B cell (primary cell): ENCODE data around the gene NCL. TPM values are rescaled to one million over a fixed set of nuclear protein-coding genes. Genes with fewer than 3 reads are reported as not detected.

Experiments used
- ATAC-seq: fragments of 200-7000 bp; cut with Tn5 transposase; one replicate; pipeline ENCODE4 v1.10.0; 2021; ENCODE audit warnings: low read depth, mild to moderate bottlenecking, moderate number of reproducible peaks, moderate library complexity
- CTCF ChIA-PET: fragments of 350-600 bp; sonication (Branson Sonifier 250); formaldehyde crosslinking; loops from one replicate; lab custom pipeline; 2021; ENCODE audit warnings: antibody characterized with exemption, inconsistent platforms; lab: Charles Lee
- POLR2A ChIA-PET: fragments of 350-600 bp; sonication (Branson Sonifier 250); formaldehyde crosslinking; loops from one replicate; lab custom pipeline; 2021; ENCODE audit warnings: antibody characterized with exemption; lab: Charles Lee
- DNase-seq: peaks from one replicate; pipeline ENCODE4 v3.0.0; 2013
- H2AFZ ChIP-seq: 2 replicates; pipeline ENCODE4 v1.6.1; 2012; ENCODE audit warnings: mild to moderate bottlenecking, low read depth, low read length; ENCODE audit not compliant: insufficient read depth, poor library complexity, severe bottlenecking
- H3K27ac ChIP-seq, 2 donors: 1 replicate in 1 of 2; 2 replicates in 1 of 2; pipeline ENCODE4 v1.5.1; 2012 to 2013; ENCODE audit warnings: low read length in 2 of 2, mild to moderate bottlenecking in 2 of 2, moderate library complexity in 1 of 2
- H3K27me3 ChIP-seq, 4 experiments: fragments of 200-600 bp in 1 of 4; sonication (generic) in 1 of 4; replicated peaks in 1 of 4; 1 replicate in 2 of 4; 2 replicates in 2 of 4; pipeline versions ENCODE4 v1.6.1 to v1.7.0; 2013 to 2016; ENCODE audit warnings: low read length in 3 of 4, mild to moderate bottlenecking in 2 of 4, mixed read lengths in 1 of 4, moderate library complexity in 1 of 4; ENCODE audit not compliant: insufficient read depth in 4 of 4, control insufficient read depth in 3 of 4; ENCODE audit errors: control extremely low read depth in 1 of 4
- H3K36me3 ChIP-seq, 2 experiments: replicated peaks in 1 of 2; 1 replicate in 1 of 2; 2 replicates in 1 of 2; pipeline versions ENCODE4 v1.6.1 to v1.7.1; 2013; ENCODE audit warnings: low read length in 1 of 2; ENCODE audit not compliant: insufficient read depth in 2 of 2, control insufficient read depth in 1 of 2; ENCODE audit errors: control extremely low read depth in 1 of 2, extremely low read depth in 1 of 2
- H3K4me1 ChIP-seq, 2 donors: fragments of 200-600 bp in 1 of 2; sonication (generic) in 1 of 2; 1 replicate in 1 of 2; 2 replicates in 1 of 2; pipeline versions ENCODE4 v1.5.1 to v1.6.1; 2013 to 2017; ENCODE audit warnings: low read length in 2 of 2; ENCODE audit not compliant: control insufficient read depth in 2 of 2, insufficient read depth in 2 of 2
- H3K4me2 ChIP-seq: replicated peaks from 2 replicates; pipeline ENCODE3; 2012; ENCODE audit warnings: mild to moderate bottlenecking, low read depth, low read length; ENCODE audit not compliant: poor library complexity, severe bottlenecking
- H3K4me3 ChIP-seq, 5 experiments: fragments of 200-600 bp in 1 of 5; sonication (generic) in 1 of 5; 1 replicate in 3 of 5; 2 replicates in 2 of 5; pipeline versions ENCODE4 v1.5.1 to v1.7.0; 2011 to 2016; ENCODE audit warnings: low read length in 4 of 5, mild to moderate bottlenecking in 4 of 5, low read depth in 2 of 5, control low read depth in 1 of 5, moderate library complexity in 1 of 5; ENCODE audit not compliant: insufficient read depth in 1 of 5; ENCODE audit errors: control extremely low read depth in 1 of 5, extremely low read depth in 1 of 5
- H3K79me2 ChIP-seq: fragments of 200-600 bp; sonication (generic); one replicate; pipeline ENCODE4 v1.6.0; 2016; ENCODE audit warnings: low read length; ENCODE audit not compliant: control insufficient read depth, insufficient read depth
- H3K9ac ChIP-seq: fragments of 200-600 bp; sonication (generic); 2 replicates; pipeline ENCODE4 v1.6.1; 2017; ENCODE audit warnings: mild to moderate bottlenecking, low read length, moderate library complexity
- H3K9me3 ChIP-seq, 3 donors: one replicate each; pipeline versions ENCODE4 v1.6.1 to v1.7.1; 2013; ENCODE audit warnings: low read length in 2 of 3; ENCODE audit not compliant: control insufficient read depth in 2 of 3, insufficient read depth in 1 of 3; ENCODE audit errors: control extremely low read depth in 1 of 3
- H4K20me1 ChIP-seq: 2 replicates; pipeline ENCODE4 v1.6.0; 2012; ENCODE audit warnings: mild to moderate bottlenecking, low read length; ENCODE audit not compliant: insufficient read depth, control insufficient read depth, poor library complexity, severe bottlenecking
- H3K27ac Mint-ChIP-seq: one replicate; pipeline ENCODE4 v1.8.0; 2021; ENCODE audit warnings: mixed read lengths
- H3K27me3 Mint-ChIP-seq: one replicate; pipeline ENCODE4 v1.8.0; 2021; ENCODE audit warnings: mixed read lengths
- H3K4me1 Mint-ChIP-seq: one replicate; pipeline ENCODE4 v1.8.0; 2021; ENCODE audit warnings: mixed read lengths
- H3K4me3 Mint-ChIP-seq: one replicate; pipeline ENCODE4 v1.8.0; 2021; ENCODE audit warnings: mixed read lengths
- H3K9me3 Mint-ChIP-seq: one replicate; pipeline ENCODE4 v1.8.0; 2022; ENCODE audit warnings: mixed read lengths; ENCODE audit not compliant: insufficient read depth
- CTCF ChIP-seq: fragments of 200-600 bp; IDR thresholded peaks from one replicate; pipeline ENCODE4 v1.8.0; 2022; ENCODE audit warnings: antibody characterized with exemption, mild to moderate bottlenecking
- EZH2 ChIP-seq: IDR thresholded peaks from 2 replicates; pipeline ENCODE4 v1.6.1; 2012; ENCODE audit warnings: borderline replicate concordance, low read depth, mild to moderate bottlenecking, moderate library complexity, low read length; ENCODE audit not compliant: insufficient read depth, poor library complexity, severe bottlenecking
- WGBS: methylation state at CpG from one replicate; pipeline ENCODE4 v1.1.5; 2013; ENCODE audit warnings: missing lambda C conversion rate; ENCODE audit not compliant: insufficient coverage; 5-methylcytosine and 5-hydroxymethylcytosine counted together
- intact Hi-C: fragments of 100-400 bp; cut with micrococcal nuclease; formaldehyde crosslinking; loops from one replicate; pipeline ENCODE4 v1.10.0; 2022
- polyA plus RNA-seq: library from polyadenylated mRNA; depleted of rRNA; stranded (reverse); fragments of >200 nt; gene quantifications from 2 replicates; pipeline ENCODE4 v1.2.3, GENCODE V29; 2012
- total RNA-seq, 2 donors: library from RNA; stranded (reverse); fragments of 120-200 nt in 1 of 2; gene quantifications; 1 replicate in 1 of 2; 2 replicates in 1 of 2; pipeline versions ENCODE4 v1.2.3 to v1.2.4, GENCODE V29; 2013 to 2022

The NCL gene
- total and polyA plus RNA-seq, 2 donors (not counting 1 experiment from before 2014, with no cell fraction given), result 25.8 to 439 TPM

DNA sequence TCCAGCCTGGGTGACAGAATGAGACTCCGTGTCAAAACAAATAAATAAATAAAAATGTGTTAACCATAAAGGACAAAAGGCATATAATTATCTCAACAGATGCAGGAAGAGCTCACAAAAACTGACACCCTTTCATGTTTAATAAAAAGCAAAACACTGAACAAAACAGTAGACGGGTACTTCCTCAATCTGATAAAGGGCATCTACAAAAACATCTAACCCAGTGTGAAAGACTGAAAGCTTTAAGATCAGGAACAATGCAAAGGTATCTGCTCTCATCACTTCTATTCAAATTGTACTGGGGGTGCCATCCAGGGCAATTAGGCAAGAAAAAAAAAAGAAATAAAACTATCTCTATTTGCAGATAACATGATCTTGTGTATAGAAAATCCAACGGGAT, 11.7 kb upstream of the NCL start:
- no CpG with 5 or more reads among the region's 3 CpGs for WGBS
- POLR2A ChIA-PET, result no interaction called here
- no peak overlapping the region for H3K27ac ChIP-seq

DNA sequence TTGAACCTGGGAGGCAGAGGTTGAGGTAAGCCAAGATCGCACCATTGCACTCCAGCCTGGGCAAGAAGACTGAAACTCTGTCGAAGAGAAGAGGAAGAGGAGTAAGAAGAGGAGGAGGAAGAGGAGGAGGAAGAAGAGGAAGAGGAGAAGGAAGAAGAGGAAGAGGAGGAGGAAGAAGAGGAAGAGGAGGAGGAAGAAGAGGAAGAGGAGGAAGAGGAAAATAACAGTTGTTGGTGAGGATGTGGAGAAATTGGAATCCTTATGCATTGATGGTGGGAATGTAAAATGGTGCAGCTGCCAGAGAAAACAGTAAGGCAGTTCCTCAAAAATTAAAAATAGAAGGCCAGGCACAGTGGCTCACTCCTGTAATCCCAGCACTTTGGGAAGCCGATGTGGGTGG, 8.5 kb upstream of the NCL start:
- Mint-ChIP-seq H3K27ac (no peak overlapping the region), H3K27me3 (no peaks in the 10 kb centered on the region), H3K4me1 (no peaks in the 10 kb centered on the region), H3K4me3 (no peak overlapping the region), H3K9me3 (no peaks in the 10 kb centered on the region)
- no peak overlapping the region for H3K27ac ChIP-seq
- no peak for TF ChIP-seq CTCF
- ChIA-PET POLR2A (no interaction called here), CTCF (no interaction called here)
- ATAC-seq (no peak), DNase-seq (no peak)
- intact Hi-C loops, result no loop called here
- H3K4me3 ChIP-seq, result no peak overlapping the region
- H3K27me3 ChIP-seq, result no peaks in the 10 kb centered on the region
- H3K4me1 ChIP-seq, result no peaks in the 10 kb centered on the region
- WGBS, result 75% methylated on average over 3 of the region's 3 CpGs
- H3K79me2 ChIP-seq, result no peaks in the 10 kb centered on the region
- no peaks in the 10 kb centered on the region for H3K36me3 ChIP-seq
- H4K20me1 ChIP-seq, result no peaks in the 10 kb centered on the region
- no peak overlapping the region for H3K4me2 ChIP-seq
- H3K9ac ChIP-seq, result no peak overlapping the region
- no peaks in the 10 kb centered on the region for H3K9me3 ChIP-seq
- no peak overlapping the region for H2AFZ ChIP-seq

More for the DNA sequence above, 11.7 kb upstream of the NCL start:
- Mint-ChIP-seq H3K4me3 (no peak overlapping the region), H3K9me3 (no peaks in the 10 kb centered on the region), H3K4me1 (no peaks in the 10 kb centered on the region), H3K27me3 (no peaks in the 10 kb centered on the region), H3K27ac (no peak overlapping the region)
- H3K4me1 ChIP-seq, result no peaks in the 10 kb centered on the region
- no peak overlapping the region for H3K9ac ChIP-seq
- no peaks in the 10 kb centered on the region for H3K36me3 ChIP-seq
- no peaks in the 10 kb centered on the region for H3K79me2 ChIP-seq
- H3K9me3 ChIP-seq, result no peaks in the 10 kb centered on the region
- H3K27me3 ChIP-seq, result no peaks in the 10 kb centered on the region
- H3K4me2 ChIP-seq, result no peak overlapping the region
- DNase-seq, result no peak
- CTCF ChIA-PET, result interaction anchor here (1.1 to 1.4 kb wide), 4 partner anchors 10 to 93 kb away, joined by 3 to 7 read pairs (median 4); no protein-coding TSS in a partner anchor
- intact Hi-C loops, result no loop called here
- no peaks in the 10 kb centered on the region for H4K20me1 ChIP-seq
- no peak overlapping the region for H2AFZ ChIP-seq
- TF ChIP-seq CTCF (no peak), EZH2 (no peak)
- ATAC-seq, result no peak
- H3K4me3 ChIP-seq, result no peak overlapping the region
